NCI-H146 treated with DMSO at 0.1 percent for 48 hours (cell line): ENCODE data around the gene YBX2.

Experiments used
- DNase-seq: peaks from one replicate; lab custom pipeline; 2025; ENCODE audit not compliant: unreplicated experiment; lab: John Stamatoyannopoulos, UW

YBX2 gene

GRCh38 chr17:7304179-7304578 is 9.7 kb upstream of the YBX2 start:
- DNase-seq: no peak

DNA sequence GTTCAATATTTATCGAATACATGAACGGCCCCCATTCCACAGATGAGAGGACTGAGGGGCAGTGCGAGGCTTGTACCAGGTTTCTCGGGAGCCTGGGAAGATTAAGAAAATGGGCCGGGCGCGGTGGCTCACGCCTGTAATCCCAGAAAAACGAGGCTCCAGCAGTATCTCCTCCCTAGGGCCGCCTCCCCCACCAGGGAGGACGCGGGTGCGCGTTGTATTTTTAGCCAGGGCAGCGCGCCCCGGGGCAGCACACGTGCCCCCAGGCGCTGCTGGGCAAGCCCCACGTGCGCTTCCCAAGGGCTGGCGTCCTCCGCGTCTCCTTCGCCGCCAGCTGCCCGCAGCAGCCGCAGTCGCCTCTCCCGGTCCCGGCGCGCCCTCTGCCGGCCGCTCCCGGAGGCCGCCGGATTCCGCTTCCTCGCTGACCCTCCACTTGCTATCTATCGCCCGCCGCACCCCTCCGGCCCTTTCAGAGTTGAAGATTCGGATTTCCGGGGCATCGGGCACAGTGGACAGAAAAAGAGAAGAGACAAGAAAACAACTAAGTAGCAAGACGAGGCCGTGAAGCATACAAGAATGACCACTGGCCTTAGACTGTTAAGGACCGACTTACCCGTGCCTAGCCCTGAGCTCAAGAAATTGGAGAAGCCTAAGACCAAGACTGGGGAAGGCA is 1.9 kb upstream of the YBX2 start:
- DNase-seq: peak; percentile 62

- DNase-seq: no peak
Observed at GRCh38 chr17:7295230-7296180, 1.1 kb upstream of the YBX2 start.

DNA sequence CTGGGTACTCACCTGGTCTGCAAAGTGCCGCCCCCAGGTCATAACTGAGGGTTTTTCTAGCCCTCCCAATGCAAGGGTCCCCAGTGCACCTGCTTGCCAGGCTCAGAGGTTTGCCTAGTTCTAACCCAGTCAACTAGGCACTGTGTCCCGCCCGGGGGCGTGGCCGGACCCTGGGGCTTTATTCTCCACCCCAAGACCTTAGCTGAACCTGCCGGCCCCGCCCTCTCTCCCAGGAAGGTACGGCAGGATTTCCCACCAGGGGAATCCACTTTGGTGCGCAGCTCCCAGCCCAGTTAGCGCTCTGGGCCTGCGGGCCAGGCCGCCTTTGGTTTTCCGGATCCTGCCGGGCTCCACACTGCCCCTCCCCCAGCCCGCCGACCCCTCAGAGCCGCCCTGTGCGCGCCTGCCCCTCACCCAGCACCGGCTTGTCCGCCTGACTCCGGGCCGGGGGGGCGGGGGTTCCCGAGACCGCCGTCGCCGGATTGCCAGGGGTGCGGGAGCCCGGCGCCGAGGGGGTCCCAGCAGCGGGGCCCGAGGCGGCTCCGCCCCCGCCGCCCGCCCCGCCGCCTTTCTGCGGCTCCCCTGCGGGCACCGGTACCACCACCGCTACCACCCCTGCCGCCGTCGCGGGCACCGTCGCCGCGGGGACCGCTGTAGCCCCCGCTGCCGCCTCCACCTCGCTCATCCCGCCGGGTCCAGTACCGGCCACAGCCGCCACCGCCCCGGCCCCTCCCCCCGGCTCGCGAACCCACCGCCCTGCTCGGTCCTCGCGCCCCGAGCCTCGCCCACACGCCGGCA is 424 bp downstream of the YBX2 start:
- DNase-seq: no peak

GRCh38 chr17:7293159-7293558 is 1.3 kb downstream of the YBX2 start:
- DNase-seq: no peak

DNA sequence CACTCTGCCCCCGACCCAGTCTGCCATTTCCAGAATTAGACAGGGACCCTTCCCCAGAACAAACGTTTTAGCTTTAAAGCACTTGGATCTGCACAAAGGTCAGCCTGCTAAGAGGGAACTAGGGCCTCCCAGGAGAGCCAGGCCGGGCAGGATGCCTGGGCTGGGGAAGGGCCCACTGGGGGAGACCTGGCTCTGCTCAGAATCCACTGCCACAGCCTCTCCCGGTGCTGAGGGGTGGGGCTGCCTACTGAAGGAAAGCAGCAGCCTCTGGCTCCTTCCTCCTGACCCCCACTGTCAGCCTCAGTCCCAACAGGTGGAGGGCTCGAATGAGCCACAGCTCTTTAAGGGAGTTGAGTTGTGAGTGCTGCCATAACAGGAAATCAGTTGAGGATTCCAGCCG is 1.7 kb downstream of the YBX2 start:
- no peak for DNase-seq

DNA sequence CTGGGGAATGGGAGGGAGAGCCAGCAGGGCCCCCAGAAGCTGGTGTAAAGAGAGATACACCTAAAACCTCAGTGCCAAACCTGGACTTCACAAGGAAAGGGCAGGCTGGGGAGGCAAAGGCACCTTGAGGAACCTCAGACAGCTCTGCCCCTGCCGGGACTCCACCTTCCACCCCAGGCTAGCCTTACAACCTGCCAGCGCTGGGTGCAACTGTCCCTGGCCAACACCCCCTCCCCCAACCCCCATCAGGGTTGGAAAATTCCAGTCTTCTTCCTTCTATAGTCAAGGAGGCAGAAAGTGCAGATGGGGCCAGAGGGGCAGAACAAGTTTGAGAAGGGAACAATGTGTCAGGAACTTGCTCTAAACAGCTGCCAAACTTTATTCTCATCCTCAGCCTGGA is 2.2 kb downstream of the YBX2 start:
- DNase-seq: no peak

DNA sequence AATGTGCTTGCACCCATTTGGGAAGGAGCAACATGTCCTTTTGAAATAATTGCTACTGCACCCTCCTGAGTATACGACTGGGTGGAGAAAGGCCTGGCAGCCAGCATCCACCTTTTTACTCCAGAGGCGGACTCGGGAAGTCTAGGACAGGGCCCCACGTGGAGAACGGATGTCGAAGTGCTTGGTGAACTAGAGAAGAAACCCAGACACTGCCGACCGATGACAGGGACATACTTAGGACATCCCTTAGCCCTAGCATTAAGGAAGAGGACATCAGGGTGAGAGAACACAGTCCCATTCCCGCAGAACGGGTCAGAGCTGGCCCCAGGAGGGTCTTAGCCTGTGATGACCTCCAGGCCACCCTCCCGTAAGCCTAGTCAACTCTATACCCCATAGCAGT is 3.8 kb downstream of the YBX2 start:
- DNase-seq: no peak

GRCh38 chr17:7290166-7290565 is 4.3 kb downstream of the YBX2 start:
- DNase-seq: no peak

DNA sequence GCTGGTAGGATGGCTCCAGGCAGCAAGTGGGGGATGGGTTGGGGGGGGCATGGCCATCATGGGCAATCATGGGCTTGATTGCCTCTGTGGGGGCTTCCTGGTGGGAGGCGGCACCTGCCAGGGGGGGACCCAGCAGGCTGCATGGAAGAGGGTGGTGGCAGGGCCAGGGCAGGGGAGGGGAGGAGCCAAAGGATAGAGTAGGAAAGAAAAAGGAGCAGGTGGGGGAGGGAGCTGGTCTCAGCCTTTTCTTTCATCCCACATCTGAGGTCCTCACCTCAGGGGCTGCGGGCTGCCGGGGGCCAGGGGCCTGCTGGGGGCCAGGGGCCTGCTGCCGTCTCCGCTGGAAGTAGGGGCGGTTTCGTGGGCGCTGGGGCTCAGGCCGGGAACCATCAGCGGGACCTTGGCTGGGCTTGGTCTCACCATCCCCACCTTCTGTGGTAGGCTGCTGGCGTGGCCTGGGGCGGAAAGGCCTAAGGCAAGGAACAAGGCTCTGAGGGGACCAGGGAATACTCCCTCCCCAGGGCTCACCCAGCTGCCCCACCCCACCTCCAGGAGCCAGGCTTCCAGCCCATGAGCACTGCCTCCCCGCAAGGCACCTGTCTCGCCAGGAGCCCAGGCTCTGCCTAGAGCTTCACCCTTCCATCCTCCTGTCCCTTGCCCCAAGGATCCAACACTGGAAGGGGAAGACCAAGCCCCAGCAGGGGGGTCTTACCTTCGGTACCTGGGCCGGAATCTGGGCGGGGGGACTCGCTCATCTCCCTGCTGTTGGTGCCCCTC is 5.0 kb downstream of the YBX2 start:
- DNase-seq: no peak

DNA sequence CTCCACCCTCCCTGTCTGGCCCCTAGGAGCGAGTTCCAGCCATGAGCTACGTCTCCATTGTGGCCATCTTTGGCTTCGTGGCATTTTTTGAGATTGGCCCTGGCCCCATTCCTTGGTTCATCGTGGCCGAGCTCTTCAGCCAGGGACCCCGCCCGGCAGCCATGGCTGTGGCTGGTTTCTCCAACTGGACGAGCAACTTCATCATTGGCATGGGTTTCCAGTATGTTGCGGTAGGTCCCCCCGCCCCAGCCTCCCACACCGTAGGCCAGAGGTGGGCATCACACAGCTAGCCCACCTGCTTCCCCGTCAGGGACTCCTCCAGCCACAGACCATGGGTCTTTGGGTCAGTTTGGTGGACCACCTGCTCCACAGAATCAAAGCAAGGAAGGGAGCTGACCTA is 8.8 kb downstream of the YBX2 start:
- DNase-seq: no peak

- no peak for DNase-seq
Observed at GRCh38 chr17:7284911-7285310, 9.5 kb downstream of the YBX2 start.

GRCh38 chr17:7283471-7284216 is 10.8 kb downstream of the YBX2 start:
- no peak for DNase-seq

DNA sequence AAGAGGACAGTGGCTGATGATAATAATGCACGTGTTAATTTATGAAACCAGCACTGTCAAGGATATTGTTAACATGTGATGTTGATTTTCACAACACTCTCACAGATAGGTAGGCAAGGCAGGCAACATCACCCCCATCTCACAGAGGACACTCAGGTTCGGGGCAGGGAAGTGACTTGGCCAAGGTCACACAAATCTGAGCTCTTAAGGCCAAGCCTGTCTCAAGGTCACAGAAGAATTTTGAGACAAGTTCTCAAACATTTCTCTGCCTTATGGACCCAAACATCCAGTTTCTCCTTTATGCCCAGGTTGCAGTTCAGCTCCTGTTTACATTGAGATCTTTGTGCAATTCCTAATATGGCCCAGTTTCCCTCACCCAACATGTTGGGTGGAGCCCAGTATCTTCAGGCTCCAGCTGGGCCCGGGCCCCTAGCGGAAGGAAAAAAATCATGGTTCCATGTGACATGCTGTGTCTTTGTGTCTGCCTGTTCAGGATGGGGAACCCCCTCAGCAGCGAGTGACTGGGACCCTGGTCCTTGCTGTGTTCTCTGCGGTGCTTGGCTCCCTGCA is 11.6 kb downstream of the YBX2 start:
- no peak for DNase-seq

DNA sequence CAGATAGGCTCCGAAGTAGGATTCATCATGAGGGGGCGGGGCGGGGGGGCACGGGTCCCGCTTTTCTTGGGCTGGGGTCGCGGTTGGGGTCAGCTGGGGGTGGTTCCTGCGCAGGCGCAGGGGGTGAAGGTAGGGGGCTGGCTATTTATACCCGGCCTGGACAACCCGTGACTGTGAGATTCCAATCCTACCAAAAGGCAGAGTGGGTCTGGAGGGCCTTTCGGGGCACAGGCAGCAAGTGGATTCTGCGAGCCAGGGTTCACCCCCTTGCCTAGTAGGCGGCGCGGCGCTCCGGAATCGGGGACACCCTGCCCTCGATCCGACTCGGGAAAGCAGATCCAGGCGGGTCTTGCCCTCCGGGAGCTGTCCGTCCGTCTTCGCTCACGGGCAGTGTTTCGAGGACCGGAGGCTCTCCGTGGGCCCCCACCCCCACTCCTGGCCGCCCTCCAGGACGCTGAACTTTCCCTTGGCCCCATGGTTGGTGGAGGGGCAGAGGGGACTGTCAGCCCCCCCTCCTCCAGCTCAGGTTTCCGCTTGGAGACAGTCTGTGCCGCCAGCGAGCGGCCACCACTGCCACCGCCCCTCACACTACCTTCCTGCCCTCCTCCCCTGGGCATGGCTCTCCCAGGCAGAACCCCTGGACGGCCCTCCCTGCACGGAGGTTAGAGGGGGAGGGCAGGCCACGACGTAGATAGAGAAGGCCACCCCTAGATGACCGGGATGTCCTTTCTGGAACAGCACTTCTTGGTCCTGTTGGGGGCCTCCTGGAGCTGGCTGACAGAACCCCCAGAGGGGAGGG is 12.3 kb downstream of the YBX2 start:
- DNase-seq: no peak

GRCh38 chr17:7281074-7281952 is 13.1 kb downstream of the YBX2 start, which contains the start of gene SLC2A4:
Gene SLC2A4, plus strand, starts transcription at chr17:7281718. Its CDS starts 217 bp downstream, at chr17:7281935.
- peak; percentile 43 for DNase-seq

DNA sequence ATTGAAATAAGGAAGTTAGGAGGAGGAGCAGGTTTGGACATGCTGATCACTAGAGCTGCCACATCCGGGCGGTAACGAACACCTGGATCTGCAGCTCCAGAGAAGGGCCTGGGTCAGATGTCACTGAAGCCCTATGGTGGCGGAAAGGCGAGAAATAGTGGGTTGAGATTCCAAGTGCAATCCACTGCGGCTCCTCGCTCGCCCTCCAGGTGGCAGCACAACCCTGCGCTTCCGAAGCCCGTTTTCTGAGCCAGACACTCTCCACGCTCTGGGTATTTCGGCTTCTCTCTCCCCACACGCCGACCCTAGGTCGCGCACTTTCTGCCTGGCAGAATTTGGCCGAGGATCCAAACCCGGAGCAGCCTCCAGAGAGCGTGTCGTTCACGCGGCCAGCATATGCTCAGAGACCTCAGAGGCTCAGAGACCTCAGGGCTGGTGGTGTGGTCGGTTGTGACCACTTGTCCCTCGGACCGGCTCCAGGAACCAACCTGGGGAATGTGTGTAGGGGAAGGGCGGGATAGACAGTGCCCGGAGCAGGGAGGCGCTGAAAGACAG is 13.8 kb downstream of the YBX2 start:
- peak; percentile 78 for DNase-seq

- no peak for DNase-seq
Observed at GRCh38 chr17:7279448-7279847, 15.0 kb downstream of the YBX2 start.
